Glutamatergic neuron (in vitro differentiated cells): ENCODE measurements around the gene DSG3. TPM values are rescaled to one million over a fixed set of nuclear protein-coding genes. Genes with fewer than 3 reads are reported as not detected.

Experiments used
- DNase-seq: peaks from one replicate; pipeline ENCODE4 v3.0.0; 2022
- H3K27ac Mint-ChIP-seq: one replicate; pipeline ENCODE4 v1.8.0; 2020; ENCODE audit warnings: mild to moderate bottlenecking, mixed read lengths, inconsistent platforms; ENCODE audit not compliant: unreplicated experiment
- H3K27me3 Mint-ChIP-seq: one replicate; pipeline ENCODE4 v1.8.0; 2020; ENCODE audit warnings: mild to moderate bottlenecking, moderate library complexity, mixed read lengths, inconsistent platforms; ENCODE audit not compliant: unreplicated experiment
- H3K36me3 Mint-ChIP-seq: one replicate; pipeline ENCODE4 v1.8.0; 2020; ENCODE audit warnings: mild to moderate bottlenecking, mixed read lengths, inconsistent platforms; ENCODE audit not compliant: unreplicated experiment
- H3K4me1 Mint-ChIP-seq: one replicate; pipeline ENCODE4 v1.8.0; 2020; ENCODE audit warnings: mild to moderate bottlenecking, low read depth, mixed read lengths, inconsistent platforms; ENCODE audit not compliant: unreplicated experiment
- H3K4me3 Mint-ChIP-seq: one replicate; pipeline ENCODE4 v1.8.0; 2020; ENCODE audit warnings: mild to moderate bottlenecking, mixed read lengths, inconsistent platforms; ENCODE audit not compliant: unreplicated experiment
- H3K9me3 Mint-ChIP-seq: one replicate; pipeline ENCODE4 v1.8.0; 2020; ENCODE audit warnings: mild to moderate bottlenecking, moderate library complexity, mixed read lengths, inconsistent platforms; ENCODE audit not compliant: unreplicated experiment
- CTCF ChIP-seq: fragments of 200-600 bp; sonication (generic); IDR thresholded peaks from one replicate; pipeline ENCODE4 v1.5.0; 2021; ENCODE audit not compliant: partially characterized antibody, unreplicated experiment
- long read RNA-seq: library from polyadenylated mRNA; unstranded; transcript quantifications from one replicate; pipeline ENCODE4 v2.0.0, GENCODE V29; 2020; ENCODE audit not compliant: unreplicated experiment
- total RNA-seq: library from RNA; stranded (reverse); fragmentation: NEBNext Ultra II Directional; extraction: Animal tissue kit (Norgen Biotek cat#: 25700); gene quantifications from one replicate; pipeline ENCODE4 v1.2.1, GENCODE V29; 2021; ENCODE audit not compliant: unreplicated experiment

The DSG3 gene, protein sequence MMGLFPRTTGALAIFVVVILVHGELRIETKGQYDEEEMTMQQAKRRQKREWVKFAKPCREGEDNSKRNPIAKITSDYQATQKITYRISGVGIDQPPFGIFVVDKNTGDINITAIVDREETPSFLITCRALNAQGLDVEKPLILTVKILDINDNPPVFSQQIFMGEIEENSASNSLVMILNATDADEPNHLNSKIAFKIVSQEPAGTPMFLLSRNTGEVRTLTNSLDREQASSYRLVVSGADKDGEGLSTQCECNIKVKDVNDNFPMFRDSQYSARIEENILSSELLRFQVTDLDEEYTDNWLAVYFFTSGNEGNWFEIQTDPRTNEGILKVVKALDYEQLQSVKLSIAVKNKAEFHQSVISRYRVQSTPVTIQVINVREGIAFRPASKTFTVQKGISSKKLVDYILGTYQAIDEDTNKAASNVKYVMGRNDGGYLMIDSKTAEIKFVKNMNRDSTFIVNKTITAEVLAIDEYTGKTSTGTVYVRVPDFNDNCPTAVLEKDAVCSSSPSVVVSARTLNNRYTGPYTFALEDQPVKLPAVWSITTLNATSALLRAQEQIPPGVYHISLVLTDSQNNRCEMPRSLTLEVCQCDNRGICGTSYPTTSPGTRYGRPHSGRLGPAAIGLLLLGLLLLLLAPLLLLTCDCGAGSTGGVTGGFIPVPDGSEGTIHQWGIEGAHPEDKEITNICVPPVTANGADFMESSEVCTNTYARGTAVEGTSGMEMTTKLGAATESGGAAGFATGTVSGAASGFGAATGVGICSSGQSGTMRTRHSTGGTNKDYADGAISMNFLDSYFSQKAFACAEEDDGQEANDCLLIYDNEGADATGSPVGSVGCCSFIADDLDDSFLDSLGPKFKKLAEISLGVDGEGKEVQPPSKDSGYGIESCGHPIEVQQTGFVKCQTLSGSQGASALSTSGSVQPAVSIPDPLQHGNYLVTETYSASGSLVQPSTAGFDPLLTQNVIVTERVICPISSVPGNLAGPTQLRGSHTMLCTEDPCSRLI
- total RNA-seq: not detected
- long read RNA-seq: 0 reads

- Mint-ChIP-seq H3K4me3 (no peak within 1 kb of the TSS), H3K36me3 (no peaks in the 10 kb centered on the region), H3K27me3 (no peaks in the 10 kb centered on the region), H3K27ac (no peak within 1 kb of the TSS), H3K9me3 (no peaks in the 10 kb centered on the region), H3K4me1 (no peaks in the 10 kb centered on the region)
- no peak for TF ChIP-seq CTCF
- DNase-seq: no peak
Measured at GRCh38 chr18:31447530-31448191, at the start of gene DSG3. DSG3 (plus strand) TSS chr18:31447741; CDS start chr18:31447878, 137 bp downstream.

DNA sequence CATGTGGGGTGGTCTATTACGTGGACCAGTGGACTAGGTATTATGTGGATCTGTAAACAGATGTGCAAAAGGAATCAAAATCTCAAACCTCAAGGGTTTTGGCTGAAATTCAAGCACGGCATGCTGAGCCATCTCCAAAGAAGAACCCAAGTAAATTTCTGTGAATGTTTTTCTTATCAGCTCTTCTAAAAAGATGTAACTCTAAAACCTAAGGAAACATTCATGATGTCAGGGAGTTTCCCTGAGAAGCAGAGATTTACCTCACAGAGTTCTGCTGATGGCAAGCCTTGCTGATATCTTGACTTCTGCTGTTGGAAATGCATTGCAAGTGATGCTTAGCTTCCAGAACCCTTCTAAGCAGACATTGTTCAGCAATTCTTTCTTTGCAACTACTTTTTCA, 49.4 kb upstream of the DSG3 start:
- no peaks in the 10 kb centered on the region for H3K4me1 Mint-ChIP-seq
- no peak for DNase-seq
- no peaks in the 10 kb centered on the region for H3K36me3 Mint-ChIP-seq
- TF ChIP-seq CTCF: no peak
- H3K4me3 Mint-ChIP-seq: no peak overlapping the region
- H3K9me3 Mint-ChIP-seq: no peaks in the 10 kb centered on the region
- no peak overlapping the region for H3K27ac Mint-ChIP-seq
- peaks cover 2% of the 10 kb centered on the region for H3K27me3 Mint-ChIP-seq

DNA sequence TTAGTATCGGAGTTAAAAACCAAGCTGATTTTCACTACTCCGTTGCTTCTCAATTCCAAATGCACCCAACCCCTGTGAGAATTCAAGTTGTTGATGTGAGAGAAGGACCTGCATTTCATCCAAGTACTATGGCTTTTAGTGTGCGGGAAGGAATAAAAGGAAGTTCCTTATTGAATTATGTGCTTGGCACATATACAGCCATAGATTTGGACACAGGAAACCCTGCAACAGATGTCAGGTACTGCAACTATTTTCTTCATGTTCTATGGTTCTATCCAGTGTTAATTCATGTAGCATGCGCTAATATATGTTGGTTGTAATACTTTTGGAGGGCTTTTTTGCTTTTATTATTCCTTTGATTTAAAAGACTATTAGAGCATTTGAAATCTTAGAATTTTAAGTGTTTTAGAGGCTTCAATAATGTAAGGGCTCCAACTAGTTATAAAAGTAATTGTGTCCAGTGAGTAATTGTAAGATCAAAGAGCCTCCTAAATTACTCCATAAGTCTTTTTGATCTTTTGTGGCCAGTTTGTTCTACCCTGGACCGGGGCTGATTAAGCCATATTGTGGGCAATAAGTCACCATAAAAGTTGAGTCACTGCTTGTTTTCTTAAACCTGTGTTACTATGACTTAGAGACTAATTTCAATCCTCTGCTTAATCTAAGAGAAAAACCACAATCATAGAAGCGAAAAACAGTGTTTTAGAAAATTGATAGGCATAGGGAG, 48.1 kb upstream of the DSG3 start:
- no peak overlapping the region for H3K4me3 Mint-ChIP-seq
- H3K27me3 Mint-ChIP-seq: peaks cover 1% of the 10 kb centered on the region
- no peaks in the 10 kb centered on the region for H3K4me1 Mint-ChIP-seq
- no peaks in the 10 kb centered on the region for H3K9me3 Mint-ChIP-seq
- TF ChIP-seq CTCF: no peak
- no peak overlapping the region for H3K27ac Mint-ChIP-seq
- DNase-seq: no peak
- H3K36me3 Mint-ChIP-seq: no peaks in the 10 kb centered on the region

- H3K27me3 Mint-ChIP-seq: no peaks in the 10 kb centered on the region
- no peaks in the 10 kb centered on the region for H3K4me1 Mint-ChIP-seq
- no peak for DNase-seq
- H3K36me3 Mint-ChIP-seq: no peaks in the 10 kb centered on the region
- no peak for TF ChIP-seq CTCF
- H3K4me3 Mint-ChIP-seq: no peak overlapping the region
- H3K9me3 Mint-ChIP-seq: no peaks in the 10 kb centered on the region
- H3K27ac Mint-ChIP-seq: no peak overlapping the region
Measured at GRCh38 chr18:31401156-31402025, 46.1 kb upstream of the DSG3 start.
